H1 (cell line): ENCODE measurements around the gene FHIT. TPM values are rescaled to one million over a fixed set of nuclear protein-coding genes. Genes with fewer than 3 reads are reported as not detected.

Experiments
- ATF2 ChIP-seq: IDR thresholded peaks from 2 replicates; pipeline ENCODE4 v1.6.1; 2012; ENCODE audit warnings: low read length, inconsistent platforms
- CHD1 ChIP-seq: IDR thresholded peaks from 2 replicates; pipeline ENCODE4 v1.6.1; 2012; ENCODE audit warnings: low read depth, low read length, improper control_type of control experiment
- CHD2 ChIP-seq: IDR thresholded peaks from 2 replicates; pipeline ENCODE4 v1.6.1; 2012; ENCODE audit warnings: low read length, improper control_type of control experiment
- CHD7 ChIP-seq: fragments of 300-600 bp; sonication (generic); IDR thresholded peaks from 2 replicates; pipeline ENCODE4 v1.7.1; 2012; ENCODE audit warnings: low read length, moderate library complexity, mild to moderate bottlenecking, inconsistent platforms; ENCODE audit not compliant: insufficient replicate concordance
- CREB1 ChIP-seq: IDR thresholded peaks from 2 replicates; pipeline ENCODE4 v1.6.1; 2012; ENCODE audit warnings: inconsistent platforms
- FOSL1 ChIP-seq: IDR thresholded peaks from 2 replicates; pipeline ENCODE4 v1.6.1; 2011; ENCODE audit warnings: mild to moderate bottlenecking, low read depth, low read length, moderate library complexity; ENCODE audit not compliant: insufficient read depth
- HDAC6 ChIP-seq: IDR thresholded peaks from one replicate; pipeline ENCODE4 v1.7.1; 2012; ENCODE audit warnings: low read depth, mild to moderate bottlenecking, inconsistent platforms, low read length, moderate library complexity
- PHF8 ChIP-seq: fragments of 200-600 bp; sonication (generic); conservative IDR thresholded peaks from 2 replicates; pipeline ENCODE4 v1.7.1; 2012; ENCODE audit warnings: low read depth, mild to moderate bottlenecking, inconsistent platforms, low read length, moderate library complexity
- RAD21 ChIP-seq, 2 experiments: IDR thresholded peaks in 1 of 2; conservative IDR thresholded peaks in 1 of 2; 2 replicates each; pipeline ENCODE4 v1.6.1; 2011; ENCODE audit warnings: low read depth in 2 of 2, low read length in 2 of 2, improper control_type of control experiment in 1 of 2, inconsistent platforms in 1 of 2, mild to moderate bottlenecking in 1 of 2, moderate library complexity in 1 of 2
- TAF1 ChIP-seq: IDR thresholded peaks from 2 replicates; pipeline ENCODE4 v1.6.1; 2011; ENCODE audit warnings: mild to moderate bottlenecking, low read depth, low read length
- polyA plus RNA-seq, 7 experiments: library from polyadenylated mRNA; depleted of rRNA in 3 of 7; stranded (reverse) in 5 of 7; unstranded in 2 of 7; fragments of >200 nt in 5 of 7; fragments of 200-250 nt in 2 of 7; gene quantifications; 1 replicate in 5 of 7; 2 replicates in 1 of 7; 4 replicates in 1 of 7; pipeline versions ENCODE4 v1.2.1 to v1.2.3, GENCODE V29; 2011 to 2013; ENCODE audit warnings: missing spikeins in 2 of 7, mixed read lengths in 2 of 7
- total RNA-seq: library from RNA; stranded (reverse); fragmentation: NEBNext Ultra II Directional; extraction: Animal tissue kit (Norgen Biotek cat#: 25700); gene quantifications from 2 replicates; pipeline ENCODE4 v1.2.1, GENCODE V29; 2021

FHIT gene
- total and polyA plus RNA-seq, 2 of the 8 experiments (the other 6 are each of a cell fraction or from before 2014, with no cell fraction given): 1.2 to 3.2 TPM

GRCh38 chr3:60206206-60206605 lies 1045.0 kb downstream of the FHIT start (continued):
- no peak for TF ChIP-seq CHD7
- no peak for TF ChIP-seq TAF1
- no peak for TF ChIP-seq FOSL1
- no peak for TF ChIP-seq HDAC6
- no peak for TF ChIP-seq PHF8
- no peak for TF ChIP-seq CHD2
- TF ChIP-seq CHD1: no peak
- TF ChIP-seq CREB1: no peak
- no peak for TF ChIP-seq ATF2
- TF ChIP-seq RAD21 (IDR thresholded peaks at IDR 0.05 in 1 of 2, conservative IDR thresholded peaks at IDR 0.05 in 1 of 2; ENCODE audit: low read depth in 2 of 2, low read length in 2 of 2): no peak
- TF ChIP-seq, all 59 proteins: peak for 0
